Epithelial cell of prostate (primary cell): Measurements from ENCODE around the gene LDLR.
"Not testable (repeated sequence)": the region's sequence is repeated elsewhere in the genome, so short reads cannot be mapped to it uniquely, and the experiment has no call there.

Experiments used
- DNase-seq: peaks from one replicate; pipeline ENCODE4 v3.0.0-alpha.2; 2011; ENCODE audit warnings: low read depth, low spot score
- H3K27ac ChIP-seq: fragments of 450-650 bp; 2 replicates; pipeline ENCODE4 v1.5.1; 2017; ENCODE audit warnings: mild to moderate bottlenecking

LDLR gene

DNA sequence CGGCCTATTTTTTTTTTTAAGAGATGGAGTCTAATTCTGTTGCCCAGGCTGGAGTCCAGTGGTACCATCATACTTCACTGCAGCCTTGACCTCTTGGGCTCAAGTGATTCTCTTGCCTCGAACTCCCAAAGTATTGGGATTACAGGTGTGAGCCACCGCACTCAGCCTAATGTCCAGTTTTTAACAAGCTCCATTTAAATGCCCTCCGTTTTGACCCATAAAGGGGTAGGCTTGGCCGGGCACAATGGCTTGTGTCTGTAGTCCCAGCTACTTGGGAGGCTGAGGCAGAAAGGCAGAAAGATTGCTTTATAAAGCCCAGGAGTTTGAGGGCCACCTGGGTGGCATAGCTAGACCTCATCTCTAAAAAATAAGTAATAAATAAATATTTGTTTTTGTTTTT, 11.8 kb downstream of the LDLR start:
- H3K27ac ChIP-seq = peak overlapping the region; percentile 100
- no peak for DNase-seq

GRCh38 chr19:11102944-11103343, 13.7 kb downstream of the LDLR start:
- no peak overlapping the region for H3K27ac ChIP-seq
- DNase-seq = no peak

- not testable (repeated sequence) for H3K27ac ChIP-seq, DNase-seq
These were observed 14.4 kb downstream of the LDLR start for GRCh38 chr19:11103667-11104066.

DNA sequence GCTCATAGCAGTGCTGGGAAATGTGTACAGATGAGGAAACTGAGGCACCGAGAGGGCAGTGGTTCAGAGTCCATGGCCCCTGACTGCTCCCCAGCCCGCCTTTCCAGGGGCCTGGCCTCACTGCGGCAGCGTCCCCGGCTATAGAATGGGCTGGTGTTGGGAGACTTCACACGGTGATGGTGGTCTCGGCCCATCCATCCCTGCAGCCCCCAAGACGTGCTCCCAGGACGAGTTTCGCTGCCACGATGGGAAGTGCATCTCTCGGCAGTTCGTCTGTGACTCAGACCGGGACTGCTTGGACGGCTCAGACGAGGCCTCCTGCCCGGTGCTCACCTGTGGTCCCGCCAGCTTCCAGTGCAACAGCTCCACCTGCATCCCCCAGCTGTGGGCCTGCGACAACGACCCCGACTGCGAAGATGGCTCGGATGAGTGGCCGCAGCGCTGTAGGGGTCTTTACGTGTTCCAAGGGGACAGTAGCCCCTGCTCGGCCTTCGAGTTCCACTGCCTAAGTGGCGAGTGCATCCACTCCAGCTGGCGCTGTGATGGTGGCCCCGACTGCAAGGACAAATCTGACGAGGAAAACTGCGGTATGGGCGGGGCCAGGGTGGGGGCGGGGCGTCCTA, 15.9 kb downstream of the LDLR start:
- DNase-seq = no peak

DNA sequence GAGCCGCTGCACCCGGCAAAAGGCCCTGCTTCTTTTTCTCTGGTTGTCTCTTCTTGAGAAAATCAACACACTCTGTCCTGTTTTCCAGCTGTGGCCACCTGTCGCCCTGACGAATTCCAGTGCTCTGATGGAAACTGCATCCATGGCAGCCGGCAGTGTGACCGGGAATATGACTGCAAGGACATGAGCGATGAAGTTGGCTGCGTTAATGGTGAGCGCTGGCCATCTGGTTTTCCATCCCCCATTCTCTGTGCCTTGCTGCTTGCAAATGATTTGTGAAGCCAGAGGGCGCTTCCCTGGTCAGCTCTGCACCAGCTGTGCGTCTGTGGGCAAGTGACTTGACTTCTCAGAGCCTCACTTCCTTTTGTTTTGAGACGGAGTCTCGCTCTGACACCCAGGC, 17.2 kb downstream of the LDLR start:
- DNase-seq = no peak
- no peak overlapping the region for H3K27ac ChIP-seq

More for the DNA sequence above, 15.9 kb downstream of the LDLR start:
- no peak overlapping the region for H3K27ac ChIP-seq

DNA sequence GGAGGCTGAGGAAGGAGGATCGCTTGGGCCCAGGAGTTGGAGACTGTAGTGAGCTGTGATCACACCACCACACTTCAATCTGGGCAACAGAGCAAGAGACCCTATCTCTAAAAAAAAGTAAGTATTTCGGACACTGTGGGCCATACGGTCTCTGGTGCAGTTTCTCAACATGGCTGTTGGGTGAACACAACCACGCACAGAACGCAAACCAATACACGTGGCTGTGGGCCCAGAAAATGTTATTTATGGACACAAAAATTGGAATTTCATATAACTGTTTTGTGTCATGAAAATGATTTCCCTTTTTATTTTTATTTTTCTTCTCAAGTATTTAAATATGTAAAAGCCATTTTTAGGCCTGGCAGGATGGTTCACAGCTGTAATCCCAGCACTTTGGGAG, 19.5 kb downstream of the LDLR start:
- no peak overlapping the region for H3K27ac ChIP-seq
- no peak for DNase-seq

- no peak for DNase-seq
- H3K27ac ChIP-seq = no peak overlapping the region
These were observed 22.0 kb downstream of the LDLR start for GRCh38 chr19:11111117-11111770.

GRCh38 chr19:11111771-11112144, 22.5 kb downstream of the LDLR start:
- H3K27ac ChIP-seq = no peak overlapping the region
- no peak for DNase-seq

DNA sequence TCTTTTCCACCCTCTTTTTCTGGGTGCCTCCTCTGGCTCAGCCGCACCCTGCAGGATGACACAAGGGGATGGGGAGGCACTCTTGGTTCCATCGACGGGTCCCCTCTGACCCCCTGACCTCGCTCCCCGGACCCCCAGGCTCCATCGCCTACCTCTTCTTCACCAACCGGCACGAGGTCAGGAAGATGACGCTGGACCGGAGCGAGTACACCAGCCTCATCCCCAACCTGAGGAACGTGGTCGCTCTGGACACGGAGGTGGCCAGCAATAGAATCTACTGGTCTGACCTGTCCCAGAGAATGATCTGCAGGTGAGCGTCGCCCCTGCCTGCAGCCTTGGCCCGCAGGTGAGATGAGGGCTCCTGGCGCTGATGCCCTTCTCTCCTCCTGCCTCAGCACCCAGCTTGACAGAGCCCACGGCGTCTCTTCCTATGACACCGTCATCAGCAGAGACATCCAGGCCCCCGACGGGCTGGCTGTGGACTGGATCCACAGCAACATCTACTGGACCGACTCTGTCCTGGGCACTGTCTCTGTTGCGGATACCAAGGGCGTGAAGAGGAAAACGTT, 24.0 kb downstream of the LDLR start:
- no peak overlapping the region for H3K27ac ChIP-seq
- DNase-seq = no peak

GRCh38 chr19:11115042-11115441, 25.8 kb downstream of the LDLR start:
- DNase-seq = no peak
- H3K27ac ChIP-seq = no peak overlapping the region

- H3K27ac ChIP-seq = no peak overlapping the region
These were observed 26.7 kb downstream of the LDLR start for GRCh38 chr19:11115895-11116446.

GRCh38 chr19:11116507-11116906, 27.2 kb downstream of the LDLR start:
- no peak overlapping the region for H3K27ac ChIP-seq
- DNase-seq = no peak

More at GRCh38 chr19:11115895-11116446, 26.7 kb downstream of the LDLR start:
- no peak for DNase-seq

GRCh38 chr19:11121963-11122362, 32.7 kb downstream of the LDLR start:
- not testable (repeated sequence) for DNase-seq, H3K27ac ChIP-seq

- DNase-seq = no peak
- H3K27ac ChIP-seq = no peak overlapping the region
These were observed 33.9 kb downstream of the LDLR start for GRCh38 chr19:11123114-11123513.

DNA sequence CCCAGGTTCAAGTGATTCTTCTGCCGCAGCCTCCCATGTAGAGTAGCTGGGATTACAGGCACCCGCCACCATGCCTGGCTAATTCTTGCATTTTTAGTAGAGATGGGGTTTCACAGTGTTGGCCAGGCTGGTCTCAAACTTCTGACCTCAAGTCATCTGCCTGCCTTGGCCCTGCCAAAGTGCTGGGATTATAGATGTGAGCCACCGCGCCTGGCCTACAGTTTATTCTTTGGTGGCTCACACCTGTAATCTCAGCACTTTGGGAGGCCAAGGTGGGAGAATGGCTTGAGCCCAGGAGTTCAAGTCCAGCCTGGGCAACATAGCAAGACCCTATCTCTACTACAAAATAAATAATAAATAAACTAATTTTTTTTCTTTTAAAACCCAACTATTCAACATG, 34.9 kb downstream of the LDLR start:
- DNase-seq, H3K27ac ChIP-seq: not testable (repeated sequence)

GRCh38 chr19:11125994-11126685, 36.9 kb downstream of the LDLR start:
- no peak overlapping the region for H3K27ac ChIP-seq
- DNase-seq = no peak

DNA sequence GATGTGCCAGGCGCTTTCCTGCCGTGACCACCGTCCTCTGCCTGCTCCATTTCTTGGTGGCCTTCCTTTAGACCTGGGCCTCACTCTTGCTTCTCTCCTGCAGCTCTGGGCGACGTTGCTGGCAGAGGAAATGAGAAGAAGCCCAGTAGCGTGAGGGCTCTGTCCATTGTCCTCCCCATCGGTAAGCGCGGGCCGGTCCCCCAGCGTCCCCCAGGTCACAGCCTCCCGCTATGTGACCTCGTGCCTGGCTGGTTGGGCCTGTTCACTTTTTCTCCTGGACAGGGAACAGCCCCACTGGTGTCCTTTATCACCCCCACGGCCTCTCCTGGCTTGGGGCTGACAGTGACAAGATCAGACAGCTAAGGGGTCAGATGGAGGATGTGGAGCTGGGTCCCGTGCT, 38.6 kb downstream of the LDLR start:
- DNase-seq = no peak

DNA sequence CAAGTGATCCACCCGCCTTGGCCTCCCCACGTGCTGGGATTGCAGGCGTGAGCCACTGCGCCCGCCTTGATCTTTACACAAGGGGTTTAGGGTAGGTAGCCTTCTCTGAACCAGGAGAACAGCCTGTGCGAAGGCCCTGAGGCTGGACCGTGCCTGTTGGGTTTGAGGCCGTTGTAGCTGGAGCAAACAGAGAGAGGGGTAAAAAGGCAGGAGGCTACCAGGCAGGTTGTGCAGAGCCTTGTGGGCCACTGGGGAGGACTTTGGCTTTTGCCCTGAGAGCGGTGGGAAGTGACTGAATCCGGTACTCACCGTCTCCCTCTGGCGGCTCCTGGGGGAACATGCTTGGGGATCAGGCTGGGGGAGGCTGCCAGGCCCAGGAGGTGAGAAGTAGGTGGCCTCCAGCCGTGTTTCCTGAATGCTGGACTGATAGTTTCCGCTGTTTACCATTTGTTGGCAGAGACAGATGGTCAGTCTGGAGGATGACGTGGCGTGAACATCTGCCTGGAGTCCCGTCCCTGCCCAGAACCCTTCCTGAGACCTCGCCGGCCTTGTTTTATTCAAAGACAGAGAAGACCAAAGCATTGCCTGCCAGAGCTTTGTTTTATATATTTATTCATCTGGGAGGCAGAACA, 41.7 kb downstream of the LDLR start:
- peak overlapping the region; percentile 6 for H3K27ac ChIP-seq
- no peak for DNase-seq

More for the DNA sequence above, 38.6 kb downstream of the LDLR start:
- H3K27ac ChIP-seq = no peak overlapping the region

- DNase-seq = no peak
- no peak overlapping the region for H3K27ac ChIP-seq
These were observed 42.2 kb downstream of the LDLR start for GRCh38 chr19:11131471-11131870.

DNA sequence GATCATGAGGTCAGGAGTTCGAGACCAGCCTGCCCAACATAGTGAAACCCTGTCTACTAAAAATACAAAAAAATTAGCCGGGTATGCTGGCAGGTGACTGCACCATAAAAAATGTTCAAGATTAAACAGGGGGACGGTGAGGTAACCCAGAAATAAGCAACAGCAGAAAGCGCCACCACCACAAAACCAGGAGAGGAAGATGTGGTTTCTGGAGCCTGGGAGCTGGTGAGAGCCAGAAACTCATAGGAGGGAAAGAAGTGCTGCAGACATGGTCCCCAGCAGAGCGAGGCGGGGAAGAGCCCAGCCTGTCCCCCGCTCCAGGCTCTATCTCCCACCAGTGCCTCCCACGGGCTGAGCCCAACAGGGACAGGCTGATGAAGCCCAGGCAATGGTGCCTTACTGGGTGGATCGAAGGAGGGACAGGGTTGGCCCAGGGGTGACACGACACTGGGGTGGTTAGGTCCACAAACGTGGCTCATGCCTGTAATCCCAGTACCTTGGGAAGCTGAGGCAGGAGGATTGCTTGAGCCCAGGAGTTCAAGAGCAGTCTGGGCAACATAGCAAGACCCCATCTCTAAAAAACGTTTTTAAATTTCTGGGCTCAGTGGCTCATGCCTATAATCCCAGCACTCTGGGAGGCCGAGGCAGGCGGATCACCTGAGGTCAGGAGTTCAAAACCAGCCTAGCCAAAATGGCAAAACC, 47.3 kb downstream of the LDLR start:
- peak overlapping the region; percentile 1 for H3K27ac ChIP-seq
- no peak for DNase-seq
